ENCODE measurements around the gene LRTM1. TPM values are rescaled to one million over a fixed set of nuclear protein-coding genes. Genes with fewer than 3 reads are reported as not detected.

LRTM1 gene
- total and polyA plus RNA-seq, 3 donors from 2014 or later, result 0.22 TPM; not detected in 2

GRCh38 chr3:54968546-54969172, 40.8 kb upstream of the LRTM1 start:
- Histone ChIP-seq H3K36me3 (ENCODE audit: low read depth, missing control alignments) (no peaks in the 10 kb centered on the region), H3K9me3 (no peaks in the 10 kb centered on the region), H3K27me3 (no peaks in the 10 kb centered on the region), H3K4me1 (no peaks in the 10 kb centered on the region), H3K27ac (no peak overlapping the region), H3K4me3 (no peak overlapping the region)
- TF ChIP-seq CTCF (IDR thresholded peaks at IDR 0.05), result no peak
- no peak for TF ChIP-seq POLR2A (IDR thresholded peaks at IDR 0.05)
- DNase-seq, result no peak
- intact Hi-C loops (cut with DNase I; ENCODE audit: low total_unique reads), result no loop called here
- 81 to 85% methylated on average over 5 of the region's 5 CpGs for WGBS, 2 donors

- Histone ChIP-seq H3K9me3 (no peaks in the 10 kb centered on the region), H3K4me1 (no peaks in the 10 kb centered on the region), H3K4me3 (no peak overlapping the region), H3K27ac (no peak overlapping the region), H3K27me3 (no peaks in the 10 kb centered on the region), H3K36me3 (ENCODE audit: low read depth, missing control alignments) (no peaks in the 10 kb centered on the region)
- no peak for DNase-seq
- TF ChIP-seq CTCF (IDR thresholded peaks at IDR 0.05) (no peak), POLR2A (IDR thresholded peaks at IDR 0.05) (no peak)
- intact Hi-C loops (cut with DNase I; ENCODE audit: low total_unique reads), result no loop called here
- WGBS, 2 donors, result 87 to 90% methylated on average over 1 of the region's 1 CpG
Observed at GRCh38 chr3:54967731-54968161, 39.9 kb upstream of the LRTM1 start.

- WGBS, 2 donors, result 85 to 93% methylated on average over 6 of the region's 6 CpGs
- Histone ChIP-seq H3K27ac (no peak overlapping the region), H3K9me3 (no peaks in the 10 kb centered on the region), H3K4me3 (no peak overlapping the region), H3K27me3 (no peaks in the 10 kb centered on the region), H3K36me3 (ENCODE audit: low read depth, missing control alignments) (no peaks in the 10 kb centered on the region), H3K4me1 (no peaks in the 10 kb centered on the region)
- TF ChIP-seq CTCF (IDR thresholded peaks at IDR 0.05), result no peak
- no peak for TF ChIP-seq POLR2A (IDR thresholded peaks at IDR 0.05)
- DNase-seq, result no peak
- intact Hi-C loops (cut with DNase I; ENCODE audit: low total_unique reads), result no loop called here
Observed at GRCh38 chr3:54966979-54967378, 39.1 kb upstream of the LRTM1 start.

- intact Hi-C loops (cut with DNase I; ENCODE audit: low total_unique reads), result no loop called here
- Histone ChIP-seq H3K4me3 (no peak overlapping the region), H3K27me3 (no peaks in the 10 kb centered on the region), H3K9me3 (no peaks in the 10 kb centered on the region), H3K36me3 (ENCODE audit: low read depth, missing control alignments) (no peaks in the 10 kb centered on the region), H3K27ac (no peak overlapping the region), H3K4me1 (no peaks in the 10 kb centered on the region)
- TF ChIP-seq POLR2A (IDR thresholded peaks at IDR 0.05) (no peak), CTCF (IDR thresholded peaks at IDR 0.05) (no peak)
- WGBS, 2 donors, result 78 to 91% methylated on average over 6 of the region's 6 CpGs
- no peak for DNase-seq
Observed at GRCh38 chr3:54965746-54966145, 37.9 kb upstream of the LRTM1 start.

- 65 to 68% methylated on average over 3 of the region's 3 CpGs for WGBS, 2 donors
- no peaks in the 10 kb centered on the region for H3K27me3 ChIP-seq
- no peaks in the 10 kb centered on the region for H3K36me3 ChIP-seq (ENCODE audit: low read depth, missing control alignments)
- no peak for TF ChIP-seq POLR2A (IDR thresholded peaks at IDR 0.05)
- TF ChIP-seq CTCF (IDR thresholded peaks at IDR 0.05), result no peak
- DNase-seq, result no peak
- intact Hi-C loops (cut with DNase I; ENCODE audit: low total_unique reads), result no loop called here
- no peaks in the 10 kb centered on the region for H3K4me1 ChIP-seq
- no peaks in the 10 kb centered on the region for H3K9me3 ChIP-seq
- no peak overlapping the region for H3K4me3 ChIP-seq
- no peak overlapping the region for H3K27ac ChIP-seq
Observed at GRCh38 chr3:54964081-54964480, 36.2 kb upstream of the LRTM1 start.

Measured in testis (tissue), 3 donors.